ENCODE measurements around the gene DHRS1. TPM values are rescaled to one million over a fixed set of nuclear protein-coding genes. Genes with fewer than 3 reads are reported as not detected.

The DHRS1 gene
- polyA plus RNA-seq, 2 of the 4 experiments (the other 2 are of a cell fraction) = 15.1 to 17.4 TPM

DNA sequence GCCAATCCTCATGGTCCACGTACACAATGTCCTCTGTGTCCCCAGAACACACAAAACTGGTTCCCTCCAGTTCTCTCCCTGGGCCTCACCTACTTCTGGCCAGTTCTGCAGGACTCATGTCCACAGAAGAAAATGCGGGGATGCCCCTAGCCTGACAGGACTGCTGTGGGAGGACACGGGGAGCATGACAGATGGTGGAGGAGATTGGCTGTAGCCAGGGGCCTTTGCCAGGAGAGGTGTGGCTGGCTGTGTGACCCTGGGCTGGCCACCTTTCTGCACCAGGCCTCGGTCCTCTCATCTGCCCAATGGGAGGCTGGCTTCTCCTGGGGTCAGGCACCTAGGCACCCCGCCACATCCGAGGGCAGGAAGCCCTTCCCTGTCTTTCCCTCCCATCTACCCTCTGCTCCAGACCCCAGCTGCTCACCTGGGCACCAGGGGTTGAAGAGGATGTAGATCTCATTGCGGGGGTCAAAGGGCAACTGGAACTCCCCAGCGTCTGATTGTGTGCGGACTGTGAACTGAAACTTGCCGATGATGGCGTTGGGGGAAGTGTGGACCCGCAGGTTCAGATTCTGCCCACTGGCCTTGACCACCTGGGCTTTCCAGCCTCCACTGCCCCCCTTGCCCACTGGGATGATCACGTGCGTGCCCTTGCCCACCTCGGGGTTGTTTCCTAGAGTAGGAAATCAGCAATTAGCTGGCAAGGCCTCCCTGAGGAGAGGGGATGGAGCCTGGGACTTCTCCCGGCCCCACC is 39.4 kb downstream of the DHRS1 start (continued):
- TF ChIP-seq, protein P1, sequence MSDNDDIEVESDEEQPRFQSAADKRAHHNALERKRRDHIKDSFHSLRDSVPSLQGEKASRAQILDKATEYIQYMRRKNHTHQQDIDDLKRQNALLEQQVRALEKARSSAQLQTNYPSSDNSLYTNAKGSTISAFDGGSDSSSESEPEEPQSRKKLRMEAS (IDR thresholded peaks at IDR 0.05) = no peak
- TF ChIP-seq NR3C1 (IDR thresholded peaks at IDR 0.05) (no peak), KDM1A (IDR thresholded peaks at IDR 0.05; ENCODE audit: low read depth) (no peak), HOXA7 (CRISPR knock-in tag; IDR thresholded peaks at IDR 0.05) (no peak), FOSL2 (IDR thresholded peaks at IDR 0.05) (no peak), FOSL2 (CRISPR knock-in tag; IDR thresholded peaks at IDR 0.05) (no peak), PHF8 (IDR thresholded peaks at IDR 0.05; ENCODE audit: borderline replicate concordance, low read depth) (no peak), EP300 (IDR thresholded peaks at IDR 0.05) (no peak), RFX5 (IDR thresholded peaks at IDR 0.05) (no peak), EHMT2 (IDR thresholded peaks at IDR 0.05; ENCODE audit: low read depth) (no peak)

DNA sequence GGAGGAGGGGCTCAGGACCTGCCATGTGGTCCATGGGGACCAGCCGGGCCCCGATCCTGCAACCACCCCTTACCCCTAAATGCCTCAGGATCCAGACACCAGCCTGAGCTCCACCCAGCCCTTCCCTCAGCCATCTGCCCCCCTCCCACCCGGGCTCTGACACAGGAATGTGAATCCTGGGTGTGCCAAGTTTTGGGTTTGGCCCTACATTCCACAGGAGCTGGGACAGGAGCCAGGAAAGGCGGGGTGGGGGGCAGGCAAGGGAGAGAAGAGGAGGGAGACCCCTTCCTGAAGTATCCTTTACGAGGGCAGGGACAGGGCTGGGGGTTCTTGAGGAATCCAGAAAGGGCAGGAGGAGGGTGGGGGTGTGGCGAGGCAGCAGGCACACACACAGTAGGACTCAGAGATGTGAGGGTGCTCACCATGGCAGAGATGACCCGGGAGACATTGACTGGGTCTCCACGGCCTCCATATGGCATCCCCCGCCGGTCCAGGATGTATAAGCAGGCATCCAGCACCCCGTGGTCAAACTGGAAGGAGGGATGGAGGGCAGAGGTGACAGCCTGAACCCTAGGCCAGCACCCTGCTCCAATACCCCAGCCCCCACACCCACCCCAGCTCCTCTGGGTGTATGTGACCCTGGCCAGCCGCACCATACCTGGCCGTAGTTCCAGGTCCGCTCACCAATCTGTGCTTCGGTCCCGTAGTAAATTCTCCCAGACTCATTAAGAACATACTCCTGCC is 40.1 kb downstream of the DHRS1 start:
- ATAC-seq (peak in 1 of 2 experiments; percentile 9; a peak in 1 of 6 replicates), DNase-seq (ENCODE audit: low read depth in 1 of 2, low spot score in 1 of 2) (no peak), FAIRE-seq (no peak)
- 74% methylated on average over 14 of the region's 16 CpGs for WGBS (ENCODE audit: missing lambda C conversion rate)
- H3K4me3 ChIP-seq = no peak overlapping the region
- POLR2A ChIA-PET = no interaction called here
- CTCF ChIA-PET = interaction anchor here (0.9 to 10.7 kb wide), 3 partner anchors 17 to 49 kb away, joined by 3 to 76 read pairs (median 5); partner anchors contain the start of gene TINF2
- peaks cover 8% of the 10 kb centered on the region for H3K4me1 ChIP-seq
- no peaks in the 10 kb centered on the region for H3K9me3 ChIP-seq
- no peak for TF ChIP-seq RARB (CRISPR knock-in tag; IDR thresholded peaks at IDR 0.05)
- TF ChIP-seq, protein P2, sequence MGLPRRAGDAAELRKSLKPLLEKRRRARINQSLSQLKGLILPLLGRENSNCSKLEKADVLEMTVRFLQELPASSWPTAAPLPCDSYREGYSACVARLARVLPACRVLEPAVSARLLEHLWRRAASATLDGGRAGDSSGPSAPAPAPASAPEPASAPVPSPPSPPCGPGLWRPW (IDR thresholded peaks at IDR 0.05) = no peak
- no peak for TF ChIP-seq PHF8 (IDR thresholded peaks at IDR 0.05; ENCODE audit: borderline replicate concordance, low read depth)
- TF ChIP-seq HOXB13 (CRISPR knock-in tag; IDR thresholded peaks at IDR 0.05; ENCODE audit: low read depth) = no peak
- TF ChIP-seq, protein P1 (IDR thresholded peaks at IDR 0.05) = no peak
- TF ChIP-seq HDAC2 (IDR thresholded peaks at IDR 0.05) = no peak
- TF ChIP-seq FOXS1 (CRISPR knock-in tag; IDR thresholded peaks at IDR 0.05) = no peak
- TF ChIP-seq, protein P3, sequence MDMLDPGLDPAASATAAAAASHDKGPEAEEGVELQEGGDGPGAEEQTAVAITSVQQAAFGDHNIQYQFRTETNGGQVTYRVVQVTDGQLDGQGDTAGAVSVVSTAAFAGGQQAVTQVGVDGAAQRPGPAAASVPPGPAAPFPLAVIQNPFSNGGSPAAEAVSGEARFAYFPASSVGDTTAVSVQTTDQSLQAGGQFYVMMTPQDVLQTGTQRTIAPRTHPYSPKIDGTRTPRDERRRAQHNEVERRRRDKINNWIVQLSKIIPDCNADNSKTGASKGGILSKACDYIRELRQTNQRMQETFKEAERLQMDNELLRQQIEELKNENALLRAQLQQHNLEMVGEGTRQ (IDR thresholded peaks at IDR 0.05) = no peak
- H3K4me2 ChIP-seq = no peak overlapping the region
- peak overlapping the region in 1 of 2 experiments; percentile 49; a peak in 2 of 6 replicates for H3K27ac ChIP-seq

DNA sequence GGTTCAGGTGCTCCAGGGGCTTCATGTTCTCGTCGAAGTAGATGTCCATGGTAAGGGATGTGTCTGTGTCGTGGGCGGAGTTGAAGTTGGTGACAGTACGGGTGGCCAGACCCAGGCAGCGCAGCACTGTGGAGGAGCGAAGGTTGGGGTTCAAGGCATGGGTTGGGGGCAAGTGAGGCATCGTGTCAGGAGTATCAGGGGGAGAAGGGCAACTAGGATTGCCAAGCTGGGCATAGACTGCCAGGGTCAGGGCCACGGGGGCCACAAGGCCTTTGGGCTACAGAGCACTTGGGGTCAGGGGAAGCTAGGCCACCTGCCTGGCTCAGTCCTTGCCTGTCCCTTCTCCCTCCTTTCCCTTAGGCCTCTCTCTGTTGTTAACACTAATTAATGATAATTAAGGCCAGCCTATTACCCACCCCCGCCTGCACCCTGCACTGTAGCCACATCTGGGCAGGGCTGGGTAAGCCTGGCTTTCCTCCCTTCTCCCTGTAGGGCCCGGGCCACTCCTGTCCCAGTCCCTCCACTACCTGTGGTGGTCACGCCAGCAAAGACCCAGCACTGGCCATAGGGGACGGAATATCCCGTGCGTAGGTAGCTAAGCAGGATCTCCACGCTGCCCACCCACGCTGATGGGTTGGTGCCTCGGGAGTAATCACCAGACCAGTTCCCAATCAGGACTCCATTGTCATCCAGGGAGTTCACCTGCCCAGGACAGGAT is 40.9 kb downstream of the DHRS1 start:
- WGBS (ENCODE audit: missing lambda C conversion rate) = 89% methylated on average over 18 of the region's 18 CpGs
- CTCF ChIA-PET = interaction anchor here (0.5 to 10.7 kb wide), 5 partner anchors 16 to 143 kb away, joined by 3 to 76 read pairs (median 3); partner anchors contain the start of gene TINF2
- Histone ChIP-seq H3K4me1 (peaks cover 8% of the 10 kb centered on the region), H3K4me2 (no peak overlapping the region), H3K27ac (peak overlapping the region in 1 of 2 experiments; percentile 49; a peak in 2 of 6 replicates), H3K9me3 (no peaks in the 10 kb centered on the region), H3K4me3 (no peak overlapping the region)
- POLR2A ChIA-PET = interaction anchor here (0.6 to 1.4 kb wide), 4 partner anchors 11 to 16 kb away, joined by 3 to 7 read pairs (median 4); partner anchors contain the start of genes RABGGTA and TINF2
- ATAC-seq = no peak
- no peak for TF ChIP-seq RARB (CRISPR knock-in tag; IDR thresholded peaks at IDR 0.05)
- DNase-seq (ENCODE audit: low read depth in 1 of 2, low spot score in 1 of 2) = no peak
- FAIRE-seq = no peak

Measured in A549 (cell line).